ENCODE measurements around the gene UBB. TPM values are rescaled to one million over a fixed set of nuclear protein-coding genes. Genes with fewer than 3 reads are reported as not detected.

Gene UBB
- total and polyA plus RNA-seq, 2 of the 4 experiments (the other 2 are of a cell fraction): 2,561 to 4,283 TPM

- Histone ChIP-seq H3K9ac (ENCODE audit: low read depth, low read length) (no peak overlapping the region), H3K9me3 (ENCODE audit: control insufficient read depth, insufficient read depth, low read length) (no peaks in the 10 kb centered on the region), H3K79me1 (ENCODE audit: low read depth in 1 of 2, low read length in 2 of 2) (peaks cover 0 to 5% of the 10 kb centered on the region in 2 experiments; a peak in 1 of 4 replicates), H3K27ac (ENCODE audit: insufficient read depth, low read length) (no peak overlapping the region), H4K20me1 (ENCODE audit: insufficient read depth, low read length) (no peaks in the 10 kb centered on the region), H3K36me3 (ENCODE audit: control insufficient read depth, insufficient read depth, low read length) (no peaks in the 10 kb centered on the region), H2AFZ (replicated peaks; ENCODE audit: low read length, poor library complexity) (no peak overlapping the region), H3K14ac (replicated peaks; ENCODE audit: low read depth, low read length) (no peak overlapping the region), H3K4me2 (ENCODE audit: low read depth, low read length) (no peak overlapping the region), H3K23ac (ENCODE audit: low read depth, low read length) (no peak overlapping the region), H3K4me3 (ENCODE audit: insufficient read depth, low read depth, low read length) (no peak overlapping the region), H4K91ac (ENCODE audit: insufficient read depth, low read depth, low read length) (no peak overlapping the region), H2BK120ac (ENCODE audit: low read depth, low read length) (no peak overlapping the region), H3K27me3 (ENCODE audit: control insufficient read depth, insufficient read depth, low read length) (no peaks in the 10 kb centered on the region), H3K4me1 (ENCODE audit: control insufficient read depth, insufficient read depth, low read length) (0 out of 2 replicates have a peak, but pooled peaks cover 2% of the 10 kb centered on the region), H3K9me1 (ENCODE audit: insufficient read depth, low read length) (peaks cover 3% of the 10 kb centered on the region; the same call in 1 of the 2 replicates), H2BK5ac (ENCODE audit: low read depth, low read length, poor library complexity, severe bottlenecking) (no peak overlapping the region), H3K18ac (ENCODE audit: low read depth, low read length) (no peak overlapping the region), H3K56ac (ENCODE audit: extremely low read depth, insufficient read depth, low read length) (no peak overlapping the region), H2AK9ac (replicated peaks; ENCODE audit: low read depth, low read length, poor library complexity) (no peak overlapping the region), H3K4ac (ENCODE audit: low read depth, low read length) (no peak overlapping the region), H2BK15ac (ENCODE audit: low read depth, low read length) (no peak overlapping the region), H2BK20ac (ENCODE audit: low read depth, low read length) (no peak overlapping the region), H4K8ac (ENCODE audit: low read depth in 2 of 2, low read length in 2 of 2) (no peak overlapping the region), H4K5ac (ENCODE audit: low read depth, low read length) (no peak overlapping the region), H2AK5ac (ENCODE audit: low read depth, low read length) (no peak overlapping the region)
- dilution Hi-C loops (cut with HindIII; ENCODE audit: low sequenced_read_pairs, unreplicated experiment) (no loop called here), intact Hi-C loops (cut with micrococcal nuclease) (no loop called here), in situ Hi-C loops (cut with MboI; ENCODE audit: low sequenced_read_pairs) (no loop called here)
- ChIA-PET POLR2A (ENCODE audit: unreplicated experiment) (no interaction called here), CTCF (interaction anchor here (0.6 kb wide), 1 partner anchor 53 kb away, joined by 4 read pairs; no protein-coding TSS in a partner anchor)
- no peak for DNase-seq
- no peak for ATAC-seq (ENCODE audit: low read depth)
- no TSS peak for BruUV-seq (replicated peaks)
- TF ChIP-seq CEBPB (IDR thresholded peaks at IDR 0.05; ENCODE audit: low read depth, low read length) (no peak), FOS (IDR thresholded peaks at IDR 0.05; ENCODE audit: low read depth, low read length) (no peak), ELK1 (IDR thresholded peaks at IDR 0.05; ENCODE audit: borderline replicate concordance, low read depth, low read length) (no peak), BHLHE40 (IDR thresholded peaks at IDR 0.05; ENCODE audit: low read depth, low read length) (no peak), CHD1 (IDR thresholded peaks at IDR 0.05; ENCODE audit: low read depth, low read length) (no peak), NFE2L2 (IDR thresholded peaks at IDR 0.05; ENCODE audit: low read depth, low read length) (no peak), CTCF (conservative IDR thresholded peaks at IDR 0.05; ENCODE audit: low read depth, low read length) (no peak), MXI1 (IDR thresholded peaks at IDR 0.05; ENCODE audit: borderline replicate concordance, low read depth, low read length) (no peak), RAD21 (IDR thresholded peaks at IDR 0.05; ENCODE audit: low read length) (no peak), SMC3 (IDR thresholded peaks at IDR 0.05; ENCODE audit: low read depth, low read length) (no peak), USF2 (IDR thresholded peaks at IDR 0.05; ENCODE audit: low read depth, low read length) (no peak), POLR2A (IDR thresholded peaks at IDR 0.05; ENCODE audit: low read depth, low read length) (no peak)
These were observed 22.5 kb upstream of the UBB start for GRCh38 chr17:16358394-16358793.
